ENCODE measurements around the gene VMAC. TPM values are rescaled to one million over a fixed set of nuclear protein-coding genes. Genes with fewer than 3 reads are reported as not detected.

VMAC gene
- total and polyA plus RNA-seq, 2 of the 13 experiments (the other 11 are each of a cell fraction or from before 2014, with no cell fraction given): 2.4 TPM

DNA sequence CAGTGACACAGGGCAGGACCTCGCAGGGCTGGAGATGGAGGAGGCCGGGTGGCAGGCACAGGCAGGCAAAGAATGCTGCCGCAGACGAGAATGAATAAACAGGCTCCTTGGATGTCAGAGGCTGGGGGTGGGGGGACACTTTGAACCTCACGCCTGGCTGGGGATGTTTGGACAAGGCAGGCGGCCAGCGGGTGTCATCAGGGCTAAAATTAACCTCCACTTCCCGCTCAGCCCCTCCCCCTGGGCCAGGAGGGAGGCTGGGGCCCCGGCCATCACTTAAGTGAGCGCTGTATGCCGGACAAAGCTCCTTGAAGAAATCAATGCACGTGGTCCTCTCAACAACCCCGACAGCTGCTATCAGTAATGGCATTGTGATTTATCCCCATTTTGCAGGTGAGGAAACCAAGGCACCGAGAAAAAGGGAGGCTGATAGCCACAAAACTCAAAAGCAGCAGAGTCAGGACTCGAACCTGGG, 24.0 kb upstream of the VMAC start (continued):
- TF ChIP-seq, protein P1, sequence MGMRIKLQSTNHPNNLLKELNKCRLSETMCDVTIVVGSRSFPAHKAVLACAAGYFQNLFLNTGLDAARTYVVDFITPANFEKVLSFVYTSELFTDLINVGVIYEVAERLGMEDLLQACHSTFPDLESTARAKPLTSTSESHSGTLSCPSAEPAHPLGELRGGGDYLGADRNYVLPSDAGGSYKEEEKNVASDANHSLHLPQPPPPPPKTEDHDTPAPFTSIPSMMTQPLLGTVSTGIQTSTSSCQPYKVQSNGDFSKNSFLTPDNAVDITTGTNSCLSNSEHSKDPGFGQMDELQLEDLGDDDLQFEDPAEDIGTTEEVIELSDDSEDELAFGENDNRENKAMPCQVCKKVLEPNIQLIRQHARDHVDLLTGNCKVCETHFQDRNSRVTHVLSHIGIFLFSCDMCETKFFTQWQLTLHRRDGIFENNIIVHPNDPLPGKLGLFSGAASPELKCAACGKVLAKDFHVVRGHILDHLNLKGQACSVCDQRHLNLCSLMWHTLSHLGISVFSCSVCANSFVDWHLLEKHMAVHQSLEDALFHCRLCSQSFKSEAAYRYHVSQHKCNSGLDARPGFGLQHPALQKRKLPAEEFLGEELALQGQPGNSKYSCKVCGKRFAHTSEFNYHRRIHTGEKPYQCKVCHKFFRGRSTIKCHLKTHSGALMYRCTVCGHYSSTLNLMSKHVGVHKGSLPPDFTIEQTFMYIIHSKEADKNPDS (CRISPR knock-in tag; IDR thresholded peaks at IDR 0.05): no peak
- no peak for TF ChIP-seq ZFAT (CRISPR knock-in tag; conservative IDR thresholded peaks at IDR 0.05)
- no peak for TF ChIP-seq ATRX (CRISPR knock-in tag; IDR thresholded peaks at IDR 0.05; ENCODE audit: borderline replicate concordance)
- no peak for TF ChIP-seq ZNF354B (CRISPR knock-in tag; IDR thresholded peaks at IDR 0.05)
- no peak for TF ChIP-seq ZNF251 (CRISPR knock-in tag; IDR thresholded peaks at IDR 0.05)
- no peak for TF ChIP-seq ZNF138 (CRISPR knock-in tag; IDR thresholded peaks at IDR 0.05; ENCODE audit: low read depth)
- no peak for TF ChIP-seq ELF4 (CRISPR knock-in tag; IDR thresholded peaks at IDR 0.05; ENCODE audit: borderline replicate concordance)
- TF ChIP-seq, protein P2, sequence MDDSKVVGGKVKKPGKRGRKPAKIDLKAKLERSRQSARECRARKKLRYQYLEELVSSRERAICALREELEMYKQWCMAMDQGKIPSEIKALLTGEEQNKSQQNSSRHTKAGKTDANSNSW (CRISPR knock-in tag; IDR thresholded peaks at IDR 0.05; ENCODE audit: borderline replicate concordance): no peak
- TF ChIP-seq BHLHE40 (IDR thresholded peaks at IDR 0.05; ENCODE audit: low read length): peak; percentile 62; the same call in 1 of the 2 replicates
- no peak for TF ChIP-seq GPN1 (CRISPR knock-in tag; IDR thresholded peaks at IDR 0.05; ENCODE audit: borderline replicate concordance)
- TF ChIP-seq RNF2 (conservative IDR thresholded peaks at IDR 0.05; ENCODE audit: low read depth): 0 out of 2 replicates have a peak, but pooled peaks have one; percentile 29
- TF ChIP-seq, protein P3, sequence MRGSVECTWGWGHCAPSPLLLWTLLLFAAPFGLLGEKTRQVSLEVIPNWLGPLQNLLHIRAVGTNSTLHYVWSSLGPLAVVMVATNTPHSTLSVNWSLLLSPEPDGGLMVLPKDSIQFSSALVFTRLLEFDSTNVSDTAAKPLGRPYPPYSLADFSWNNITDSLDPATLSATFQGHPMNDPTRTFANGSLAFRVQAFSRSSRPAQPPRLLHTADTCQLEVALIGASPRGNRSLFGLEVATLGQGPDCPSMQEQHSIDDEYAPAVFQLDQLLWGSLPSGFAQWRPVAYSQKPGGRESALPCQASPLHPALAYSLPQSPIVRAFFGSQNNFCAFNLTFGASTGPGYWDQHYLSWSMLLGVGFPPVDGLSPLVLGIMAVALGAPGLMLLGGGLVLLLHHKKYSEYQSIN (CRISPR knock-in tag; IDR thresholded peaks at IDR 0.05; ENCODE audit: borderline replicate concordance): no peak
- peak; percentile 86 for TF ChIP-seq RARA (CRISPR knock-in tag; IDR thresholded peaks at IDR 0.05)
- TF ChIP-seq MXD4 (CRISPR knock-in tag; IDR thresholded peaks at IDR 0.05): no peak
- TF ChIP-seq MAF1 (CRISPR knock-in tag; IDR thresholded peaks at IDR 0.05; ENCODE audit: borderline replicate concordance): no peak; the same call in 1 of the 2 replicates
- TF ChIP-seq NFYB (CRISPR knock-in tag; IDR thresholded peaks at IDR 0.05): no peak
- no peak for TF ChIP-seq ZNF841 (CRISPR knock-in tag; IDR thresholded peaks at IDR 0.05; ENCODE audit: borderline replicate concordance)
- no peak for TF ChIP-seq CEBPB (IDR thresholded peaks at IDR 0.05; ENCODE audit: borderline replicate concordance, low read depth, low read length)
- no peak for TF ChIP-seq SP4 (CRISPR knock-in tag; IDR thresholded peaks at IDR 0.05)
- no peak for TF ChIP-seq ZFP1 (CRISPR knock-in tag; IDR thresholded peaks at IDR 0.05)
- TF ChIP-seq ZNF615 (CRISPR knock-in tag; IDR thresholded peaks at IDR 0.05; ENCODE audit: borderline replicate concordance): no peak
- TF ChIP-seq ZNF556 (CRISPR knock-in tag; IDR thresholded peaks at IDR 0.05; ENCODE audit: borderline replicate concordance): no peak
- TF ChIP-seq, protein P4, sequence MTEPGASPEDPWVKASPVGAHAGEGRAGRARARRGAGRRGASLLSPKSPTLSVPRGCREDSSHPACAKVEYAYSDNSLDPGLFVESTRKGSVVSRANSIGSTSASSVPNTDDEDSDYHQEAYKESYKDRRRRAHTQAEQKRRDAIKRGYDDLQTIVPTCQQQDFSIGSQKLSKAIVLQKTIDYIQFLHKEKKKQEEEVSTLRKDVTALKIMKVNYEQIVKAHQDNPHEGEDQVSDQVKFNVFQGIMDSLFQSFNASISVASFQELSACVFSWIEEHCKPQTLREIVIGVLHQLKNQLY (CRISPR knock-in tag; IDR thresholded peaks at IDR 0.05): peak; percentile 90
- TF ChIP-seq NRL (CRISPR knock-in tag; IDR thresholded peaks at IDR 0.05; ENCODE audit: borderline replicate concordance): no peak; the same call in 1 of the 2 replicates
- peak; percentile 33; the same call in 1 of the 3 replicates for TF ChIP-seq MXI1 (IDR thresholded peaks at IDR 0.05; ENCODE audit: borderline replicate concordance, low read depth, low read length)
- TF ChIP-seq, protein P5, sequence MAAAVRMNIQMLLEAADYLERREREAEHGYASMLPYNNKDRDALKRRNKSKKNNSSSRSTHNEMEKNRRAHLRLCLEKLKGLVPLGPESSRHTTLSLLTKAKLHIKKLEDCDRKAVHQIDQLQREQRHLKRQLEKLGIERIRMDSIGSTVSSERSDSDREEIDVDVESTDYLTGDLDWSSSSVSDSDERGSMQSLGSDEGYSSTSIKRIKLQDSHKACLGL (CRISPR knock-in tag; IDR thresholded peaks at IDR 0.05): no peak
